ENCODE measurements around the gene LPCAT3.
A peak's percentile ranks its signal among the peaks of the same experiment; 100 is the strongest.

LPCAT3 gene

DNA sequence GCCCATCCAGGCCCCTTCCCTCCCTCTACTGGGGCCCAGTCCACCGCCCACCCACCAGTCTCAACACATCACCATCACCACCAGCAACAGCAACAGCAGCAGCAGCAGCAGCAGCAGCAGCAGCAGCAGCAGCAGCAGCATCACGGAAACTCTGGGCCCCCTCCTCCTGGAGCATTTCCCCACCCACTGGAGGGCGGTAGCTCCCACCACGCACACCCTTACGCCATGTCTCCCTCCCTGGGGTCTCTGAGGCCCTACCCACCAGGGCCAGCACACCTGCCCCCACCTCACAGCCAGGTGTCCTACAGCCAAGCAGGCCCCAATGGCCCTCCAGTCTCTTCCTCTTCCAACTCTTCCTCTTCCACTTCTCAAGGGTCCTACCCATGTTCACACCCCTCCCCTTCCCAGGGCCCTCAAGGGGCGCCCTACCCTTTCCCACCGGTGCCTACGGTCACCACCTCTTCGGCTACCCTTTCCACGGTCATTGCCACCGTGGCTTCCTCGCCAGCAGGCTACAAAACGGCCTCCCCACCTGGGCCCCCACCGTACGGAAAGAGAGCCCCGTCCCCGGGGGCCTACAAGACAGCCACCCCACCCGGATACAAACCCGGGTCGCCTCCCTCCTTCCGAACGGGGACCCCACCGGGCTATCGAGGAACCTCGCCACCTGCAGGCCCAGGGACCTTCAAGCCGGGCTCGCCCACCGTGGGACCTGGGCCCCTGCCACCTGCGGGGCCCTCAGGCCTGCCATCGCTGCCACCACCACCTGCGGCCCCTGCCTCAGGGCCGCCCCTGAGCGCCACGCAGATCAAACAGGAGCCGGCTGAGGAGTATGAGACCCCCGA, 81.4 kb downstream of the LPCAT3 start:
- Histone ChIP-seq H3K27ac (peak overlapping the region; percentile 91 to 99), H3K4me3 (peak overlapping the region; percentile 61 to 72), H3K27me3 (no peaks in the 10 kb centered on the region), H3K9me3 (no peaks in the 10 kb centered on the region), H3K36me3 (peaks cover 21 to 62% (median 26%) of the 10 kb centered on the region in 3 donors), H3K4me1 (peaks cover 0 to 75% (median 50%) of the 10 kb centered on the region in 4 donors)
- DNase-seq = no peak
- intact Hi-C loops (cut with DNase I; ENCODE audit: low total_unique reads) = no loop called here
- TF ChIP-seq, protein P1, sequence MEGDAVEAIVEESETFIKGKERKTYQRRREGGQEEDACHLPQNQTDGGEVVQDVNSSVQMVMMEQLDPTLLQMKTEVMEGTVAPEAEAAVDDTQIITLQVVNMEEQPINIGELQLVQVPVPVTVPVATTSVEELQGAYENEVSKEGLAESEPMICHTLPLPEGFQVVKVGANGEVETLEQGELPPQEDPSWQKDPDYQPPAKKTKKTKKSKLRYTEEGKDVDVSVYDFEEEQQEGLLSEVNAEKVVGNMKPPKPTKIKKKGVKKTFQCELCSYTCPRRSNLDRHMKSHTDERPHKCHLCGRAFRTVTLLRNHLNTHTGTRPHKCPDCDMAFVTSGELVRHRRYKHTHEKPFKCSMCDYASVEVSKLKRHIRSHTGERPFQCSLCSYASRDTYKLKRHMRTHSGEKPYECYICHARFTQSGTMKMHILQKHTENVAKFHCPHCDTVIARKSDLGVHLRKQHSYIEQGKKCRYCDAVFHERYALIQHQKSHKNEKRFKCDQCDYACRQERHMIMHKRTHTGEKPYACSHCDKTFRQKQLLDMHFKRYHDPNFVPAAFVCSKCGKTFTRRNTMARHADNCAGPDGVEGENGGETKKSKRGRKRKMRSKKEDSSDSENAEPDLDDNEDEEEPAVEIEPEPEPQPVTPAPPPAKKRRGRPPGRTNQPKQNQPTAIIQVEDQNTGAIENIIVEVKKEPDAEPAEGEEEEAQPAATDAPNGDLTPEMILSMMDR (IDR thresholded peaks at IDR 0.05) = no peak

DNA sequence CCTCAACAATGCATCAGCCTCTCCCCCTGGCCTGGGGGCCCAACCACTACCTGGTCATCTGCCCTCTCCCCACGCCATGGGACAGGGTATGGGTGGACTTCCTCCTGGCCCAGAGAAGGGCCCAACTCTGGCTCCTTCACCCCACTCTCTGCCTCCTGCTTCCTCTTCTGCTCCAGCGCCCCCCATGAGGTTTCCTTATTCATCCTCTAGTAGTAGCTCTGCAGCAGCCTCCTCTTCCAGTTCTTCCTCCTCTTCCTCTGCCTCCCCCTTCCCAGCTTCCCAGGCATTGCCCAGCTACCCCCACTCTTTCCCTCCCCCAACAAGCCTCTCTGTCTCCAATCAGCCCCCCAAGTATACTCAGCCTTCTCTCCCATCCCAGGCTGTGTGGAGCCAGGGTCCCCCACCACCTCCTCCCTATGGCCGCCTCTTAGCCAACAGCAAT, 82.1 kb downstream of the LPCAT3 start:
- H3K27me3 ChIP-seq = no peaks in the 10 kb centered on the region
- intact Hi-C loops (cut with DNase I; ENCODE audit: low total_unique reads) = no loop called here
- H3K9me3 ChIP-seq = no peaks in the 10 kb centered on the region
- TF ChIP-seq, protein P1 (IDR thresholded peaks at IDR 0.05) = no peak
- DNase-seq = no peak
- H3K36me3 ChIP-seq = peaks cover 15 to 56% (median 20%) of the 10 kb centered on the region in 3 donors
- peak overlapping the region; percentile 91 to 99 for H3K27ac ChIP-seq
- no peak overlapping the region for H3K4me3 ChIP-seq
- H3K4me1 ChIP-seq = peaks cover 0 to 74% (median 55%) of the 10 kb centered on the region in 4 donors

- Histone ChIP-seq H3K27ac (peak overlapping the region; percentile 47 to 99), H3K36me3 (peaks cover 12 to 49% (median 13%) of the 10 kb centered on the region in 3 donors), H3K4me3 (no peak overlapping the region), H3K4me1 (peaks cover 0 to 77% (median 56%) of the 10 kb centered on the region in 4 donors), H3K9me3 (no peaks in the 10 kb centered on the region), H3K27me3 (no peaks in the 10 kb centered on the region)
- intact Hi-C loops (cut with DNase I; ENCODE audit: low total_unique reads) = no loop called here
- TF ChIP-seq, protein P1 (IDR thresholded peaks at IDR 0.05) = no peak
- DNase-seq = no peak
These were observed 82.7 kb downstream of the LPCAT3 start for GRCh38 chr12:6935371-6936193.

GRCh38 chr12:6934110-6934509, 84.2 kb downstream of the LPCAT3 start:
- Histone ChIP-seq H3K4me1 (peaks cover 0 to 82% (median 66%) of the 10 kb centered on the region in 4 donors), H3K27me3 (no peaks in the 10 kb centered on the region), H3K36me3 (peaks cover 11 to 37% (median 12%) of the 10 kb centered on the region in 3 donors), H3K4me3 (no peak overlapping the region), H3K9me3 (no peaks in the 10 kb centered on the region), H3K27ac (peak overlapping the region; percentile 47 to 99)
- intact Hi-C loops (cut with DNase I; ENCODE audit: low total_unique reads) = no loop called here
- no peak for DNase-seq
- TF ChIP-seq, protein P1 (IDR thresholded peaks at IDR 0.05) = no peak

GRCh38 chr12:6932766-6933165, 85.5 kb downstream of the LPCAT3 start:
- Histone ChIP-seq H3K9me3 (no peaks in the 10 kb centered on the region), H3K27ac (peak overlapping the region; percentile 31 to 99), H3K36me3 (peaks cover 11 to 37% (median 12%) of the 10 kb centered on the region in 3 donors), H3K27me3 (no peaks in the 10 kb centered on the region), H3K4me3 (no peak overlapping the region), H3K4me1 (peaks cover 0 to 72% (median 56%) of the 10 kb centered on the region in 4 donors)
- TF ChIP-seq, protein P1 (IDR thresholded peaks at IDR 0.05) = no peak
- intact Hi-C loops (cut with DNase I; ENCODE audit: low total_unique reads) = no loop called here
- DNase-seq = no peak

Measured in tibial artery (tissue), 4 donors.